Measurements from ENCODE around the gene CHST11.
A peak's percentile ranks its signal among the peaks of the same experiment; 100 is the strongest.

Gene CHST11

DNA sequence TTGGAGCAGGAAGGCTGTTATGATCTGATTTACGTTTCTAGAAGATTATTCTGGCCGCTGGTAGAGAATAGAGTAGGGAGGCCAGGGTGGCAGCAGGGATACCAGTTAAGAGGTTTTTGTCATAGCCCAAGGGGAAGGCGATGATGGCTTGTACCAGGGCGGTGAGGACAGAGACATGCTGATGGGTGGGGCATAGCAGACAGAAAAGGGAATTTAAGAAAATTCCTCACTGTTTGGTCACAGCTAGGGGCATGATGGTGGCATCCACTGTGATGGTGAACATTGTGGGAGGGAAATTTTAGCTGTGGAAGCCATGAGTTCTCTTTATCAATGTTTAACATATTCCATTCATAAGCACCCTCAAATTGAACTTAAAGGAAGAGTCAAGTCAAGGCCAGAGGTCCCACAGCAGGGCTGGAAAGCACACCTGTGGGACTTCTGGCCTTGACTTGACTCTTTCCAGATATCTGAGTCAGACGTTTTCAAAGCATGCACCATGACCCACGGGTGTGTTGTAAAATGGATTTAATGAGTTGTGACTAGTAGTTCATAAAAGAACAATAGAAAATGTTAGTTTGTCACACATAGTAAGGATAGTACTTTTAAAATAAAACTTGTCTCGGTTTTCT is 134.6 kb downstream of the CHST11 start:
- H3K27me3 Mint-ChIP-seq = no peaks in the 10 kb centered on the region
- H3K36me3 Mint-ChIP-seq = peaks cover 10% of the 10 kb centered on the region
- no peak overlapping the region for H3K27ac Mint-ChIP-seq
- H3K9me3 Mint-ChIP-seq = no peaks in the 10 kb centered on the region
- H3K4me3 Mint-ChIP-seq = no peak overlapping the region
- peaks cover 49% of the 10 kb centered on the region for H3K4me1 Mint-ChIP-seq

GRCh38 chr12:104593482-104593881 is 136.7 kb downstream of the CHST11 start:
- Mint-ChIP-seq H3K4me3 (no peak overlapping the region), H3K36me3 (peaks cover 10% of the 10 kb centered on the region), H3K27ac (no peak overlapping the region), H3K4me1 (peaks cover 47% of the 10 kb centered on the region), H3K9me3 (no peaks in the 10 kb centered on the region), H3K27me3 (no peaks in the 10 kb centered on the region)

DNA sequence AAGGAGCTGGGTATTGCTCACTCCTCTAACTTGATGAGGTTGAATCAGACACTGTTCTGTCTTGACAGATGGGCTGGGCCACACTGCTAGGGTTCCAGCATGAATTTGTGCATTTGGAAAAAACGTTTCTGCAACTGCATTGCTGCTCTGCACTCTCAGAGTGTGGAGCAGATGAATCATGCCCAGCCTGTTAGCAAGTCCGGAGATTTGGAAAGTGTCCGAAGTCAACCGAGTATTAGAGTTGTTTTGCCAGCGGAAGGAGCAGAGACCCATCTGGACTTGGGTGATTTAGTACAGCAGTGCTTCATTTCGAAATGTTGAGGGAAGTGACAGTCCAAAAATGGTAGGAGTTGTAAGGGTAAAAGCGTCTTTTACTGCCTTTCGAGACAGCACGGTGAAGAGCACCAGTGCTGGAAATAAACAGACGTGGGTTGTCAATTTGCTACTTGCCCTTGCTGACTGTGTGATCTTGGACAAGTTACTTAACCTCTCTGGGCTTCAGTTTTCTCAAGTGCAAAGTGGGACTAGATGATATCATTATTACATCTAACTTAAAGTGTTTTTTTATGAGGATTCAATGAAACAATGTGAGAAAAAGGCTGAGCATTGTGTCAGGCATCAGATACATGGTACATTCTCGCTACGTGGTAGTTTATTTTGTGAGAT is 139.5 kb downstream of the CHST11 start:
- no peak overlapping the region for H3K4me3 Mint-ChIP-seq
- H3K27ac Mint-ChIP-seq = no peak overlapping the region
- H3K4me1 Mint-ChIP-seq = peaks cover 43% of the 10 kb centered on the region
- peaks cover 5% of the 10 kb centered on the region for H3K36me3 Mint-ChIP-seq
- no peaks in the 10 kb centered on the region for H3K9me3 Mint-ChIP-seq
- no peaks in the 10 kb centered on the region for H3K27me3 Mint-ChIP-seq

DNA sequence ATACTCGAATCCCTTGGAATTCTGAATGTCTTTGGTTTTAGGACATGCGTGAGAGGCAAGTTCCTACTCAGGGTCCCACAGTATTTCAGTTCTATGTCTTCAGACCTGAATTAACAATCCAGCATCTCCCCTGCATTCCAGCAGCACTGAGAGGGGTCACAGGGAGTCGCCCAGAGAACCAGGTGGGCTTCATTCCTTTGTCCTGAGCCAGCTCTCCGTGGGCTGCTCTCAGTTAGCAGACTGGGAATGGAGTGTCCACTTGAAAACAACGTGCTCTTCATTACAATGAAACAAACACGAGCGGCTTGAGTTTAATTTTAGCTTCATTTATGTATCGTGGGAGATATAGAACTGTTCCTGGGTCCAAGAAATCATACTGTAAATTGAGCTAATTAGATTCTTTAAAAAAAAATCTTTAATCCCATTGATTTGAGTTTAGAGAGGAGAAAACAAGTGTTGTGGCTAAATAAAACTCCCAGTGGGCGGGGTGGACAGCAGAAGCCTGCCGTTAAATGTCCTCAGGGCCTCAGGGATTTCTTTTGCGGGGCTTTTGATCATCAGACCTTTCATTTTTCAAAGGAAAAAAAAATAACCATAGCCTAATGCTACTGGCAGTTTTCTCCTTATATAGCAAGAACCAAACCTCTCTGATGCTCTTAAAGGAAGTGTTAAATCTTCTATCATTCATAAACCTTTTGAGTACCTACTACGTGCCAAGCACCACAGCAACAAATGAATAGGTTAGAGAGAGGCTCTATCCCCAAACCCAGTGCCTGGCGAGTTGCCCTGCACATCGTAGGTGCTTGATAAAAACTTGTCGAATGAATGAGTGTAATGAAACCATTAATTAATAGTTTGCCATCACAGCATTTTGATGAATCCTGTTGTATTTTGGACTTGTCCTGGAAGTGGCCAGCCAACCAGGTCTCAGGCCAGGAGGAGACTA is 140.4 kb downstream of the CHST11 start:
- Mint-ChIP-seq H3K4me3 (no peak overlapping the region), H3K4me1 (peaks cover 51% of the 10 kb centered on the region), H3K36me3 (peaks cover 8% of the 10 kb centered on the region), H3K27me3 (no peaks in the 10 kb centered on the region), H3K27ac (no peak overlapping the region), H3K9me3 (no peaks in the 10 kb centered on the region)

DNA sequence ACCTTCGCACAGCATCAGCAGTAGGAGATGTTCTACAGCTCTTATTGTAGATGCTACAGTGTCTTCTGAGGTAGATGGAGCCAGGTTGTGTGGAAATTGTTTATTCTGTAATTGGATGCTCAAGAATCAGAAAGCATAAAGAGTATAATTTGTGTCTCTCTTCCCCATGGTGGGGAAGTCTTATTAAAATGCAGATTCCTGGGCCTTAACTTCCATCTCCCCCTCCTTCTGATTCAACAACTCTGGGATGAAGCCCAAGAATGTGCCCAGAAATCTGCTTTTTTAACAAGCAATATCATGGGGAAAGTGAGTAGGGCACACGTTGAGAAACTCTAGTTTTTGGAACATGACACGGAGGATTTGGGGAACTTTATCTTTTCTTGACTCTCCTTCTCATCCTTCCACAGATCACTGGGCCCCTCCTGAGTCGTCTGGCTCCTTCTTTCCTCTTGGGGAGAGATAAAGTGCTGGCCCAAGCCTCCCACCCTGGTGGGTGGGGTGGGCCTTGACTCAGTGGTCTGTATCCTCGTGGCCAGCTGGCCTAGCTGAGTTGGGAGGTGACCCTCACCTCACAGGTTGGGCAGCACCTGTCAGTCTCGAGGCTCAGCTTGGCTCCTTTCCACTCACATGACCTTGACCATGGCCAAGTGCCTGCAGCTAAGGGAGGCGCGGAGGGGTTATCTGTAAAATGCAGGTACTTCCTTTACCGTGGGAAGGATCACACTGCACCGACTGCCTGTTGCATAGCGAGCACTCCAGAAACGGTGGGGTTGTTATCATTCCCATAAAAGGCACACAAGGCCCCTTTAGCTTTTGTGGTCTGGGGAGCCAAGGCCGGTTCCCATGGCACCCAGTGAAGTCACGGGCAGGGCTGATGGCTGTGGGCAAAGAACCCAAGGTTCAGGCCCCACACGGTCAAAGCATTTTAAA is 141.9 kb downstream of the CHST11 start:
- no peak overlapping the region for H3K27ac Mint-ChIP-seq
- no peak overlapping the region for H3K4me3 Mint-ChIP-seq
- peaks cover 54% of the 10 kb centered on the region for H3K4me1 Mint-ChIP-seq
- H3K27me3 Mint-ChIP-seq = no peaks in the 10 kb centered on the region
- peaks cover 10% of the 10 kb centered on the region for H3K36me3 Mint-ChIP-seq
- H3K9me3 Mint-ChIP-seq = no peaks in the 10 kb centered on the region

GRCh38 chr12:104599272-104600035 is 142.7 kb downstream of the CHST11 start:
- Mint-ChIP-seq H3K9me3 (no peaks in the 10 kb centered on the region), H3K36me3 (peaks cover 12% of the 10 kb centered on the region), H3K4me3 (no peak overlapping the region), H3K27ac (no peak overlapping the region), H3K4me1 (peaks cover 56% of the 10 kb centered on the region), H3K27me3 (no peaks in the 10 kb centered on the region)

- H3K4me3 Mint-ChIP-seq = no peak overlapping the region
- H3K4me1 Mint-ChIP-seq = peaks cover 58% of the 10 kb centered on the region
- H3K9me3 Mint-ChIP-seq = no peaks in the 10 kb centered on the region
- H3K27me3 Mint-ChIP-seq = no peaks in the 10 kb centered on the region
- H3K27ac Mint-ChIP-seq = no peak overlapping the region
- H3K36me3 Mint-ChIP-seq = peaks cover 12% of the 10 kb centered on the region
Observed at GRCh38 chr12:104600036-104600712, 143.4 kb downstream of the CHST11 start.

DNA sequence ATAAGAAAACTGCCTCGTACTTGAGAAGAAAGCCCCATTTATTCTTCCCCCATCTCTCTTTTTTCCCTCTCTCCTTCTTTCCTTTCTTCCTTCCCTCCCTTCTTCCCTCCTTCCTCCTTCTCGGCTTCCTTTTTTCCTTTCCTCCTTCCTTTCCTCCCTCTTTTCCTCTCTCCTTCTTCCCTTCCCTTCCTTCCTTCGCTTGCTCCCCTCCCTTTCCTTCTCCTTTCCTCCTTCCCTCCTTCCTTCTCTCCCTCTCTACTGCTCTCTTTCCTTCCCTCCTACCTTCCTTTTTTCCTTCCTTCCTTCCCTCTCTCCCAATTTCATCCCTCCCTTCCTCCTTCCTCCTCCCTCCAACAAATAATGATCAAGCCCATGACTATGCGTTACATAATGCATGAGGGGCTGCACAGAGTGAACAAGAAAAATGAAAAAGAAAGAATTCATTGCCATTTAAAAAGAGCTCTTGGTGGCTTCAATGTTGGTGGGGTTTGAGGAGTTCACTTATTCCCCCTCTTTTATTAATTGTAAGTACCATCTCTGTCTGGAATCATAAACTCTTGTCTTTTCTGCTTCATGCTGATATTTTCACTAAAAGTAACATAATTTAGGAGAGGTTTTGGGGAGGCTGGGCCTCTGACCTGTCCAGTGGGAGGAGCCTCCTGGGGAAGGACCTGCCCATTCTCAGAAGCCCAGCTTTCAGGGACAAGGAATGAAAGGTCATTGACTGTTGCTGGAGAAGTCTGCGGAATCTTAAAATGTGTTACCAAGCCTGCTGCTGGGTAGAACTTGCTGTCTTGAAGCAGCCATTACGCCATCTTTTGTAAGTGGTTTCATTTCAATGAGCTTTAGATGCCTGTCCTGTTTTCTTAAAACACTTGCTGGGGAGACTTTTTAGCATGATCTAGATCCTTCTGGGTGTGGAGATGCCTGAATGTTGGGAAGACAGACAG is 144.3 kb downstream of the CHST11 start:
- no peak overlapping the region for H3K4me3 Mint-ChIP-seq
- peak overlapping the region; percentile 7 for H3K27ac Mint-ChIP-seq
- H3K27me3 Mint-ChIP-seq = no peaks in the 10 kb centered on the region
- H3K4me1 Mint-ChIP-seq = peaks cover 60% of the 10 kb centered on the region
- peaks cover 12% of the 10 kb centered on the region for H3K36me3 Mint-ChIP-seq
- no peaks in the 10 kb centered on the region for H3K9me3 Mint-ChIP-seq

DNA sequence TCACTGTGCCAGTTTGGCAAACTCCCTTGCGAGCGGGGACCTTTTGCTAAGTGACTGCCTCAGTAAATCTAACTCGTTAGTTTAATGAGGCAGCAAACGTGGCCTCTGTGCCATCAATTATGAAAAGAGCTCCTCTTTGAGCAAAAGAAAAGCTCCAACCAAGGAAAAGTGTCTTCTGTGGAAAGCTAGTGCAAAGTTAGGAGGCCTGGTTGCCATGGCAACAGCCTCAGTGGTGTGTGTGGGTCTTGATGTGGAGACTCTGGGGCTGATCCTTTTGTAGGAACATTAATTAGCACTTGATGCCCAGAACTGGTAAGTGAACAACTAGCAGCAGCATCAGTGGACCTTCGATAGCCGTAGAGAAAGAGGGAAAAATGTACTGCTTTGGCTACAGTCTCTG is 145.7 kb downstream of the CHST11 start:
- Mint-ChIP-seq H3K27ac (no peak overlapping the region), H3K4me1 (peaks cover 52% of the 10 kb centered on the region), H3K36me3 (peaks cover 12% of the 10 kb centered on the region), H3K4me3 (no peak overlapping the region), H3K27me3 (no peaks in the 10 kb centered on the region), H3K9me3 (no peaks in the 10 kb centered on the region)

- Mint-ChIP-seq H3K27ac (no peak overlapping the region), H3K4me3 (no peak overlapping the region), H3K4me1 (peaks cover 54% of the 10 kb centered on the region), H3K36me3 (peaks cover 12% of the 10 kb centered on the region), H3K27me3 (no peaks in the 10 kb centered on the region), H3K9me3 (no peaks in the 10 kb centered on the region)
Observed at GRCh38 chr12:104602896-104603295, 146.1 kb downstream of the CHST11 start.

DNA sequence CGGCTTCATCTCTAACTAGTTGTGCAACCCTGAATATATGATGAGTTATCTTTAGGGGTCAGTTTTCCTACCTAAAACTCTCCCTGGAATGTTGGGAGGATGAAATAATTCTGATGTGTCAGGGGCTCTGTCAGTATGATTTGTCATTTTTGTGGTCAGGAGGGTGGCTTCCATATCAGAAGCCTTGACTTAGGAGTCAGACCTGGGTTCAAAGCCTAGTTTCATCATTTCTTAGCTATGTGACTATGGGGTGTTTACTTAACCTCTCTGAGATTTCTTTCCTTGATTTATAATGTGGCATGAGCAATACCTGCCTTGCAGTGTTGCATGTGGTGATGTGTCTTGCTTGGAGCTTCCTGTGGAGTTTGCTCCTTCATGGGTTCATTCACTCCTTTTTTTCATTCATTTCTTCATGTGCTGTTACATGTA is 146.8 kb downstream of the CHST11 start:
- peaks cover 12% of the 10 kb centered on the region for H3K36me3 Mint-ChIP-seq
- H3K9me3 Mint-ChIP-seq = no peaks in the 10 kb centered on the region
- H3K4me1 Mint-ChIP-seq = peaks cover 58% of the 10 kb centered on the region
- no peaks in the 10 kb centered on the region for H3K27me3 Mint-ChIP-seq
- H3K4me3 Mint-ChIP-seq = no peak overlapping the region
- H3K27ac Mint-ChIP-seq = peak overlapping the region; percentile 18

GRCh38 chr12:104604070-104604994 is 147.6 kb downstream of the CHST11 start:
- Mint-ChIP-seq H3K9me3 (no peaks in the 10 kb centered on the region), H3K4me3 (no peak overlapping the region), H3K4me1 (peaks cover 60% of the 10 kb centered on the region), H3K27ac (peak overlapping the region; percentile 18), H3K36me3 (peaks cover 12% of the 10 kb centered on the region), H3K27me3 (no peaks in the 10 kb centered on the region)

Data from activated naive CD4-positive, alpha-beta T cell treated with anti-CD3 and anti-CD28 coated beads, Interleukin-2, amount 50 U/mL, for 24 hours (primary cell).